ENCODE data around the gene CENPC.

GRCh38 chr4:67587156-67587555, 41.9 kb upstream of the CENPC start:
- no peak for TF ChIP-seq CTCF (IDR thresholded peaks at IDR 0.05)
- TF ChIP-seq POLR2A (IDR thresholded peaks at IDR 0.05), result no peak

Data from lower leg skin (tissue), 3 donors.